Upper lobe of left lung (tissue), 6 donors: ENCODE data around the gene TMEM250. TPM values are rescaled to one million over a fixed set of nuclear protein-coding genes. Genes with fewer than 3 reads are reported as not detected.

Experiments used
- ATAC-seq, 2 donors: fragments of 200-7000 bp; cut with Tn5 transposase; one replicate each; pipeline ENCODE4 v1.9.1; 2022; ENCODE audit warnings: mild to moderate bottlenecking in 2 of 2, moderate library complexity in 2 of 2; ENCODE audit not compliant: low FRiP score in 2 of 2
- DNase-seq, 2 donors: peaks; one replicate each; pipeline ENCODE4 v3.0.0-alpha.2; 2019 to 2020
- H3K27ac ChIP-seq, 4 donors: fragments of 200-600 bp; sonication (generic); one replicate each; pipeline ENCODE4 v1.5.1; 2016 to 2019
- H3K27me3 ChIP-seq, 4 donors: fragments of 200-600 bp; sonication (generic); one replicate each; pipeline ENCODE4 v1.5.1; 2017 to 2019
- H3K36me3 ChIP-seq, 4 donors: fragments of 200-600 bp; sonication (generic); one replicate each; pipeline ENCODE4 v1.5.1; 2016 to 2019
- H3K4me1 ChIP-seq, 4 donors: fragments of 200-600 bp; sonication (generic); one replicate each; pipeline ENCODE4 v1.5.1; 2018 to 2019
- H3K4me3 ChIP-seq, 4 donors: fragments of 200-600 bp; sonication (generic); one replicate each; pipeline ENCODE4 v1.5.1; 2017 to 2019; ENCODE audit warnings: mild to moderate bottlenecking in 2 of 4, moderate library complexity in 1 of 4
- H3K9me3 ChIP-seq, 4 donors: fragments of 200-600 bp; sonication (generic); one replicate each; pipeline ENCODE4 v1.5.1; 2018 to 2019
- EP300 ChIP-seq, 4 donors: sonication (generic); formaldehyde crosslinking; IDR thresholded peaks; one replicate each; pipeline ENCODE4 v1.5.1; 2017; ENCODE audit warnings: antibody characterized with exemption in 4 of 4, control low read depth in 2 of 4
- POLR2A ChIP-seq, 4 donors: fragments of 450-650 bp; IDR thresholded peaks; one replicate each; pipeline ENCODE4 v1.5.1; 2016 to 2017; ENCODE audit warnings: antibody characterized with exemption in 4 of 4, mild to moderate bottlenecking in 2 of 4
- POLR2AphosphoS5 ChIP-seq, 2 donors: sonication (generic); formaldehyde crosslinking; IDR thresholded peaks; one replicate each; pipeline ENCODE4 v1.5.1; 2017; ENCODE audit warnings: antibody characterized with exemption in 2 of 2
- WGBS, 2 donors: methylation state at CpG; one replicate each; pipeline ENCODE4 v1.1.5; 2017 to 2018; 5-methylcytosine and 5-hydroxymethylcytosine counted together
- total RNA-seq, 6 donors: library from RNA; depleted of rRNA in 4 of 6; stranded (reverse); fragments of >200 nt in 4 of 6; gene quantifications; one replicate each; pipeline versions ENCODE4 v1.1.0 to v1.2.1, GENCODE V29; 2016 to 2021
- TF ChIP-seq, protein P1 (sequence below), 6 experiments: fragments of 450-650 bp in 4 of 6; fragments of 200-600 bp in 2 of 6; sonication (generic) in 2 of 6; IDR thresholded peaks; one replicate each; pipeline ENCODE4 v1.5.1; 2016 to 2019; ENCODE audit warnings: antibody characterized with exemption in 6 of 6
- donor health status: DM: no; HTN: no; CAD: no; lungs with moderate emphysema.
- donor health status: DM: no; HTN: yes; CAD: no; lungs with severe emphysema.

The TMEM250 gene
- total RNA-seq, 6 donors from 2014 or later = 37.6 to 49.6 (median 38.4) TPM

DNA sequence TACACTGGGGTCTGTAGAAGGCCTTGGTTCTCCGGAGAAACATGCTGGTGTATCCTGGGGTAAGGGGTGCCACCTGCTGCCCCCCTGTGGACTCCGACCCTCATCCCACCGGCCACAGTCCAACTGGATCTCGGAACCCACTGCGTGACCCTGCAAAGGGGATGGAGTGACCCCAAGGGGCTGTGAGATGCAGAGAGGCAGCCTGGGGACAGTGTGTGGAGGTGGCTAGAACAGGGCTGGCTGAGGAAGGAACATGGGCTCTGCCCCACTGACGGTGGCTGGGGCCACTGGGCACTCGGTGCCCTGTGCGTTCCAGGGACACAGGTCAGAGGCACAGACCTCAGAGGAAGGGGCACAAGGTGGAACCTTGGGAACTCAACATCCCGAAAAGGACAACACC is 25.9 kb downstream of the TMEM250 start:
- no peak for TF ChIP-seq POLR2A (IDR thresholded peaks at IDR 0.05)
- TF ChIP-seq, protein P1, sequence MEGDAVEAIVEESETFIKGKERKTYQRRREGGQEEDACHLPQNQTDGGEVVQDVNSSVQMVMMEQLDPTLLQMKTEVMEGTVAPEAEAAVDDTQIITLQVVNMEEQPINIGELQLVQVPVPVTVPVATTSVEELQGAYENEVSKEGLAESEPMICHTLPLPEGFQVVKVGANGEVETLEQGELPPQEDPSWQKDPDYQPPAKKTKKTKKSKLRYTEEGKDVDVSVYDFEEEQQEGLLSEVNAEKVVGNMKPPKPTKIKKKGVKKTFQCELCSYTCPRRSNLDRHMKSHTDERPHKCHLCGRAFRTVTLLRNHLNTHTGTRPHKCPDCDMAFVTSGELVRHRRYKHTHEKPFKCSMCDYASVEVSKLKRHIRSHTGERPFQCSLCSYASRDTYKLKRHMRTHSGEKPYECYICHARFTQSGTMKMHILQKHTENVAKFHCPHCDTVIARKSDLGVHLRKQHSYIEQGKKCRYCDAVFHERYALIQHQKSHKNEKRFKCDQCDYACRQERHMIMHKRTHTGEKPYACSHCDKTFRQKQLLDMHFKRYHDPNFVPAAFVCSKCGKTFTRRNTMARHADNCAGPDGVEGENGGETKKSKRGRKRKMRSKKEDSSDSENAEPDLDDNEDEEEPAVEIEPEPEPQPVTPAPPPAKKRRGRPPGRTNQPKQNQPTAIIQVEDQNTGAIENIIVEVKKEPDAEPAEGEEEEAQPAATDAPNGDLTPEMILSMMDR (IDR thresholded peaks at IDR 0.05) = no peak
- no peak for TF ChIP-seq EP300 (IDR thresholded peaks at IDR 0.05)
- no peak for TF ChIP-seq POLR2AphosphoS5 (IDR thresholded peaks at IDR 0.05)
- H3K36me3 ChIP-seq = peaks cover 0 to 9% (median 0%) of the 10 kb centered on the region in 4 donors
- peaks cover 62 to 81% (median 70%) of the 10 kb centered on the region in 4 donors for H3K4me1 ChIP-seq
- DNase-seq (peak in 1 of 2 donors; percentile 62), ATAC-seq (no peak)
- H3K9me3 ChIP-seq = no peaks in the 10 kb centered on the region
- no peaks in the 10 kb centered on the region for H3K27me3 ChIP-seq
- H3K27ac ChIP-seq = peak overlapping the region in 3 of 4 donors; percentile 90 to 96 (median 96)
- H3K4me3 ChIP-seq = no peak overlapping the region
- WGBS, 2 donors = 79 to 83% methylated on average over 9 of the region's 9 CpGs

DNA sequence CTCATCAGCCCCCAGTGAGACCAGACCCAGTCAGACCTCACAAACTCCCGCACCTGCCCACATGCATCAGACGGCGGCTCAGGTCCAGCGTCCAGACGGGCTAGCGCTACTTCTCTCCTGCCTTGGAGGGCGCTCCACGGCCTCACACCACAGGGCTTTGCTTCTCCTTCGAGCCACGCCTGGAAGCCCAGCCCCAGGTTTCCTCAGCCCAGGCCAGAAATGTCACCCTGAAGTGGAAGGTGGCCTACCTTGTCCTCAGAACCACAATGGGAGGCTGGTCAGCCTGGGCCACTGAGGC is 26.4 kb downstream of the TMEM250 start:
- Histone ChIP-seq H3K9me3 (no peaks in the 10 kb centered on the region), H3K4me3 (no peak overlapping the region), H3K27me3 (no peaks in the 10 kb centered on the region), H3K27ac (peak overlapping the region in 2 of 4 donors; percentile 96), H3K36me3 (peaks cover 0 to 9% (median 0%) of the 10 kb centered on the region in 4 donors), H3K4me1 (peaks cover 65 to 85% (median 74%) of the 10 kb centered on the region in 4 donors)
- WGBS, 2 donors = 84 to 92% methylated on average over 7 to 10 of the region's 10 CpGs
- TF ChIP-seq EP300 (IDR thresholded peaks at IDR 0.05) = no peak
- TF ChIP-seq POLR2A (IDR thresholded peaks at IDR 0.05) = no peak
- TF ChIP-seq, protein P1 (IDR thresholded peaks at IDR 0.05) = no peak
- no peak for TF ChIP-seq POLR2AphosphoS5 (IDR thresholded peaks at IDR 0.05)
- no peak for ATAC-seq
- DNase-seq = no peak

DNA sequence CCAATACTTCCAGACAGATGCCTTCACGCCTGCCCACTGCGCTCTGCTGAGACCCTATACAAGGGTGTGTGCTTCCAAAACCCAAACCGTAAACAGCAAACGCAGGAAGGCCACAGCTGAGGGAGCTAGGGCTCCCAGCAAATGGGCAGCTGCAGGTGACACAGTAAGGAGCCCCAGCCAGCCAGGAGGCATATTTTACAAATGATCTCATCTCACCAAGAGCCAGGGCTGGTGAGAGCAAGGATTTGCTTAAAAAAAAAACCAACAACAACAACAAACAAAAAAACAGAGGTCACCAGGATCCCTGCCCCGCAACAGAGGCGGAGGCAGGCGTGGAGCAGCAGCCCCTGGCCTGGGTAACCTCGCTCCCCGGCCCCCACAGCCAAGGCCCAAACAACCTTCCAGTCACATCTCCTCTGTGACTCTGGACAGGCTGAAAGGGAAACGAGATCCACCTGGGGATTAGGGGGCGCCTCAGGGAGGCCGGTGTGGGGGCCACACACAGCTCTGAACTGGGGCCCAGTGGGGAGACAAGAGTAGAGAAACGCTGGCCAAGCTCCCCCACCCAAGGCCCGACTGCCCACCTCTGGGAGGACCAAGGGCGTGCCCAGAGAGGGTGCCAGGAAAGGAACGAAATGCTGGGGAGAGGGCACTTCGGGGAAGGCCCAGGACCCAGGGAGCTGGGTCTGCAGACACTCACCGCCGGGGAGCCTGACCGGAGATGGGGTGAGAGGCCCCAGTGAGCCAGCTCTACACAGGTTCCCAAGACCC is 26.9 kb downstream of the TMEM250 start:
- Histone ChIP-seq H3K9me3 (no peaks in the 10 kb centered on the region), H3K4me1 (peaks cover 68 to 90% (median 77%) of the 10 kb centered on the region in 4 donors), H3K4me3 (no peak overlapping the region), H3K36me3 (peaks cover 0 to 9% (median 0%) of the 10 kb centered on the region in 4 donors), H3K27me3 (no peaks in the 10 kb centered on the region), H3K27ac (peak overlapping the region in 3 of 4 donors; percentile 39 to 96 (median 96))
- DNase-seq (peak in 1 of 2 donors; percentile 60), ATAC-seq (no peak)
- 88 to 92% methylated on average over 16 to 20 of the region's 20 CpGs for WGBS, 2 donors
- no peak for TF ChIP-seq EP300 (IDR thresholded peaks at IDR 0.05)
- TF ChIP-seq, protein P1 (IDR thresholded peaks at IDR 0.05) = no peak
- TF ChIP-seq POLR2A (IDR thresholded peaks at IDR 0.05) = no peak
- TF ChIP-seq POLR2AphosphoS5 (IDR thresholded peaks at IDR 0.05) = no peak

DNA sequence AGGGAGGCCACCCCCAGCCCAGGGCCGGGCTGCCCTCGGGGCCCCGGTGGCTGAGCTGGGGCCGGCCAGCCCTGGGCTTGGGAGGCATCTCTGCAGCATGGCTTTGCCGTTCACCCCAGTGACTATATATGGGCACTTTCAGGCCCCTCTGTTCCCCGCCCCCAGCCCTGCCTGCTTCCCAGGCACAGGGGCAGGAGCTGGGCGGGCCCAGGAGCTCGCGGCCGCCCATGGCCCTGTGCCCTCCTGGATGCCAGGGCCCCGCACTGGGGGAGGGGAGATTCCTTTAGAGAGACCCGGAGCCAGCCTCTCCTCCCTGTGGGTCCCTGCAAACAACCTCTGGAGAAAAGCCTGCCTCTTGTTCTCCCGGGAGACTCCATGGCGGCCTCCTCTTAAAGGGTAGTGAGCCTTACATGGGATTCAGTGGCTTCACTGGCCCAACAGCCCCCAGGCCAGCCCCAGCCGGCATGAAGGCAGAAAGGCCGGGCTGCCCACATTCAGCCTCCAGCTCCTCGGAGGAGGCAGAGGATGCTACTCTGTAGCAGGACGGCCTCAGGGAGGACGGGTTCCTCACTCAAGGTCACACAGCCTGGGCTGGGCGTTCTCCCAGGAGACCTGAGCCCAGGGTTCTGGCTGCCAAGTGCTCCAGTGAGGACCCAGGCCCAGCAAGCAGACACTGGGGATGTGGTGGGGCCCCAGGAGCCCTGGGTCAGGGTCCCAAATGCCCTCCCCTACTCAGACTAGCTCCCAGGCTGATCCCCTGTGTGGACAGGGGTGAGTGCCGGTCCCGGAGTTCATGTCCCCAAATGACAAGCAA is 27.7 kb downstream of the TMEM250 start:
- peak overlapping the region; percentile 28 to 96 (median 68) for H3K27ac ChIP-seq

More for the DNA sequence above, 27.7 kb downstream of the TMEM250 start:
- peaks cover 0 to 9% (median 0%) of the 10 kb centered on the region in 4 donors for H3K36me3 ChIP-seq
- DNase-seq = peak in 1 of 2 donors; percentile 55
- no peaks in the 10 kb centered on the region for H3K9me3 ChIP-seq
- no peak overlapping the region for H3K4me3 ChIP-seq
- no peaks in the 10 kb centered on the region for H3K27me3 ChIP-seq
- 73 to 87% methylated on average over 3 to 22 of the region's 22 CpGs for WGBS, 2 donors
- TF ChIP-seq EP300 (IDR thresholded peaks at IDR 0.05) = no peak
- no peak for TF ChIP-seq POLR2AphosphoS5 (IDR thresholded peaks at IDR 0.05)
- TF ChIP-seq, protein P1 (IDR thresholded peaks at IDR 0.05) = no peak
- no peak for TF ChIP-seq POLR2A (IDR thresholded peaks at IDR 0.05)
- ATAC-seq = no peak
- peaks cover 71 to 90% (median 78%) of the 10 kb centered on the region in 4 donors for H3K4me1 ChIP-seq
